Astrocyte (in vitro differentiated cells and primary cell): ENCODE results near the gene CLCN4. TPM values are rescaled to one million over a fixed set of nuclear protein-coding genes. Genes with fewer than 3 reads are reported as not detected.

Experiments used
- DNase-seq: peaks from one replicate; pipeline ENCODE4 v3.0.0-alpha.2; 2010; ENCODE audit warnings: low read depth
- FAIRE-seq: peaks from 2 replicates; lab custom pipeline; 2011; peaks lifted over from hg19 to GRCh38; lab: Jason Lieb, UNC
- H2AFZ ChIP-seq: 2 replicates; pipeline ENCODE4 v1.6.0; 2012; ENCODE audit warnings: low read depth, low read length, inconsistent platforms
- H3K27ac ChIP-seq: 2 replicates; pipeline ENCODE4 v1.5.1; 2011; ENCODE audit warnings: low read depth, low read length, inconsistent platforms
- H3K27me3 ChIP-seq: 2 replicates; pipeline ENCODE4 v1.6.0; 2011; ENCODE audit warnings: low read length, inconsistent platforms; ENCODE audit not compliant: insufficient read depth
- H3K36me3 ChIP-seq: 2 replicates; pipeline ENCODE4 v1.5.1; 2011; ENCODE audit warnings: low read length, inconsistent platforms; ENCODE audit not compliant: insufficient read depth
- H3K4me1 ChIP-seq: 2 replicates; pipeline ENCODE4 v1.5.1; 2011; ENCODE audit warnings: low read length, inconsistent platforms; ENCODE audit not compliant: insufficient read depth
- H3K4me2 ChIP-seq: 2 replicates; pipeline ENCODE4 v1.6.0; 2012; ENCODE audit warnings: low read length, inconsistent platforms
- H3K4me3 ChIP-seq: 2 replicates; pipeline ENCODE4 v1.5.1; 2011; ENCODE audit warnings: low read depth, mild to moderate bottlenecking, low read length, inconsistent platforms; ENCODE audit not compliant: insufficient read depth
- H3K79me2 ChIP-seq: 2 replicates; pipeline ENCODE4 v1.6.0; 2012; ENCODE audit warnings: mild to moderate bottlenecking, low read length, inconsistent platforms; ENCODE audit not compliant: insufficient read depth
- H3K9ac ChIP-seq: 2 replicates; pipeline ENCODE4 v1.6.0; 2012; ENCODE audit warnings: mild to moderate bottlenecking, low read length, inconsistent platforms
- H3K9me3 ChIP-seq: 2 replicates; pipeline ENCODE4 v1.5.1; 2012; ENCODE audit warnings: low read depth, mild to moderate bottlenecking, low read length, inconsistent platforms; ENCODE audit not compliant: insufficient read depth
- H4K20me1 ChIP-seq: 2 replicates; pipeline ENCODE4 v1.6.0; 2012; ENCODE audit warnings: low read length, inconsistent platforms; ENCODE audit not compliant: insufficient read depth
- H3K27ac Mint-ChIP-seq: one replicate; pipeline ENCODE4 v1.8.0; 2021; ENCODE audit warnings: mild to moderate bottlenecking, mixed read lengths; ENCODE audit not compliant: unreplicated experiment
- H3K27me3 Mint-ChIP-seq: one replicate; pipeline ENCODE4 v1.8.0; 2021; ENCODE audit warnings: low read depth, mixed read lengths; ENCODE audit not compliant: unreplicated experiment
- H3K36me3 Mint-ChIP-seq: one replicate; pipeline ENCODE4 v1.8.0; 2021; ENCODE audit warnings: low read depth, mixed read lengths; ENCODE audit not compliant: unreplicated experiment
- H3K4me1 Mint-ChIP-seq: one replicate; pipeline ENCODE4 v1.8.0; 2021; ENCODE audit warnings: low read depth, mixed read lengths; ENCODE audit not compliant: unreplicated experiment
- H3K4me3 Mint-ChIP-seq: one replicate; pipeline ENCODE4 v1.8.0; 2021; ENCODE audit warnings: mild to moderate bottlenecking, moderate library complexity, mixed read lengths; ENCODE audit not compliant: unreplicated experiment
- H3K9me3 Mint-ChIP-seq: one replicate; pipeline ENCODE4 v1.8.0; 2021; ENCODE audit warnings: mild to moderate bottlenecking, mixed read lengths; ENCODE audit not compliant: unreplicated experiment
- EZH2 ChIP-seq: IDR thresholded peaks from 2 replicates; pipeline ENCODE4 v1.6.1; 2012; ENCODE audit warnings: mild to moderate bottlenecking, low read length, inconsistent platforms; ENCODE audit not compliant: insufficient read depth
- total RNA-seq: library from RNA; stranded (reverse); gene quantifications from 2 replicates; pipeline ENCODE4 v1.2.1, GENCODE V29; 2021
- TF ChIP-seq, protein P1 (sequence below): IDR thresholded peaks from 2 replicates; pipeline ENCODE4 v1.5.1; 2011; ENCODE audit warnings: low read depth, mild to moderate bottlenecking, inconsistent platforms, low read length, moderate library complexity; ENCODE audit not compliant: insufficient read depth

CLCN4 gene
- total RNA-seq, 1 donor from 2014 or later, result 7.2 TPM

- Mint-ChIP-seq H3K4me1 (no peaks in the 10 kb centered on the region), H3K27ac (no peak overlapping the region), H3K36me3 (peaks cover 3% of the 10 kb centered on the region), H3K4me3 (peak overlapping the region; percentile 45), H3K27me3 (no peaks in the 10 kb centered on the region), H3K9me3 (no peaks in the 10 kb centered on the region)
- Histone ChIP-seq H3K4me3 (no peak overlapping the region), H3K9me3 (no peaks in the 10 kb centered on the region), H3K9ac (no peak overlapping the region), H3K27me3 (no peaks in the 10 kb centered on the region), H3K4me2 (peak overlapping the region; percentile 85), H2AFZ (no peak overlapping the region), H4K20me1 (no peaks in the 10 kb centered on the region), H3K79me2 (no peaks in the 10 kb centered on the region), H3K4me1 (peaks cover 13% of the 10 kb centered on the region), H3K27ac (no peak overlapping the region), H3K36me3 (no peaks in the 10 kb centered on the region)
- DNase-seq (no peak), FAIRE-seq (no peak)
- TF ChIP-seq, protein P1, sequence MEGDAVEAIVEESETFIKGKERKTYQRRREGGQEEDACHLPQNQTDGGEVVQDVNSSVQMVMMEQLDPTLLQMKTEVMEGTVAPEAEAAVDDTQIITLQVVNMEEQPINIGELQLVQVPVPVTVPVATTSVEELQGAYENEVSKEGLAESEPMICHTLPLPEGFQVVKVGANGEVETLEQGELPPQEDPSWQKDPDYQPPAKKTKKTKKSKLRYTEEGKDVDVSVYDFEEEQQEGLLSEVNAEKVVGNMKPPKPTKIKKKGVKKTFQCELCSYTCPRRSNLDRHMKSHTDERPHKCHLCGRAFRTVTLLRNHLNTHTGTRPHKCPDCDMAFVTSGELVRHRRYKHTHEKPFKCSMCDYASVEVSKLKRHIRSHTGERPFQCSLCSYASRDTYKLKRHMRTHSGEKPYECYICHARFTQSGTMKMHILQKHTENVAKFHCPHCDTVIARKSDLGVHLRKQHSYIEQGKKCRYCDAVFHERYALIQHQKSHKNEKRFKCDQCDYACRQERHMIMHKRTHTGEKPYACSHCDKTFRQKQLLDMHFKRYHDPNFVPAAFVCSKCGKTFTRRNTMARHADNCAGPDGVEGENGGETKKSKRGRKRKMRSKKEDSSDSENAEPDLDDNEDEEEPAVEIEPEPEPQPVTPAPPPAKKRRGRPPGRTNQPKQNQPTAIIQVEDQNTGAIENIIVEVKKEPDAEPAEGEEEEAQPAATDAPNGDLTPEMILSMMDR, result no peak
- TF ChIP-seq EZH2, result no peak
Measured at GRCh38 chrX:10159145-10159468, 2.3 kb downstream of the CLCN4 start.

DNA sequence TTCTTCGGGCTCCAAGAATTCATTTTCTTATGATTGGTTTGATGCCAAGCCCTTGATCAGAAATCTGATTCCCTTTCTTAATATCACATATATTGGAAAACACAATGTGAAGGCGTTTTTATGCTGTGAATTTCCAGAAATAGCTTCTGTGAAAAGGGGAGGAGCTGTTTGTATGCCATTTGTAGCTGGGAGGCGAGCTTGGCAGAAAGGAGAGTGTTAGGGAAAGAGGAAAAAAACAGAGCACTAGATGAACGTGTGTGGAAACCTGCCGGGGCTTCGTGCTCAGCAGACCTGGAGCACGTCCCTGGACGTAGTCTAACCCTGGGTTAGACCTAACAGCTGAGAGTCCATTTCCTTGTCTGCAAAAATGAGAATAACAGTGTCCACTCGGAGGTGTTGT lies 3.4 kb downstream of the CLCN4 start:
- no peaks in the 10 kb centered on the region for H3K9me3 Mint-ChIP-seq
- Histone ChIP-seq H3K27ac (no peak overlapping the region), H3K79me2 (no peaks in the 10 kb centered on the region), H3K4me1 (peaks cover 13% of the 10 kb centered on the region), H2AFZ (no peak overlapping the region), H3K4me3 (no peak overlapping the region), H4K20me1 (no peaks in the 10 kb centered on the region), H3K9ac (no peak overlapping the region), H3K4me2 (no peak overlapping the region), H3K9me3 (no peaks in the 10 kb centered on the region), H3K27me3 (no peaks in the 10 kb centered on the region), H3K36me3 (no peaks in the 10 kb centered on the region)
- H3K4me3 Mint-ChIP-seq, result no peak overlapping the region
- FAIRE-seq, result no peak
- DNase-seq, result no peak
- H3K36me3 Mint-ChIP-seq, result peaks cover 3% of the 10 kb centered on the region
- no peaks in the 10 kb centered on the region for H3K27me3 Mint-ChIP-seq
- no peaks in the 10 kb centered on the region for H3K4me1 Mint-ChIP-seq
- TF ChIP-seq, protein P1, result no peak
- no peak for TF ChIP-seq EZH2
- H3K27ac Mint-ChIP-seq, result no peak overlapping the region

- no peak for FAIRE-seq
- no peak overlapping the region for H3K27ac Mint-ChIP-seq
- Histone ChIP-seq H3K79me2 (no peaks in the 10 kb centered on the region), H3K4me2 (no peak overlapping the region), H3K9me3 (no peaks in the 10 kb centered on the region), H3K4me1 (peaks cover 6% of the 10 kb centered on the region), H3K27me3 (no peaks in the 10 kb centered on the region), H4K20me1 (no peaks in the 10 kb centered on the region), H3K27ac (no peak overlapping the region), H3K4me3 (no peak overlapping the region), H3K36me3 (no peaks in the 10 kb centered on the region), H3K9ac (no peak overlapping the region), H2AFZ (no peak overlapping the region)
- no peak overlapping the region for H3K4me3 Mint-ChIP-seq
- no peaks in the 10 kb centered on the region for H3K27me3 Mint-ChIP-seq
- H3K9me3 Mint-ChIP-seq, result no peaks in the 10 kb centered on the region
- no peaks in the 10 kb centered on the region for H3K4me1 Mint-ChIP-seq
- no peak for DNase-seq
- TF ChIP-seq, protein P1, result no peak
- TF ChIP-seq EZH2, result no peak
- peaks cover 3% of the 10 kb centered on the region for H3K36me3 Mint-ChIP-seq
Measured at GRCh38 chrX:10163031-10163430, 6.3 kb downstream of the CLCN4 start.
